ENCODE data around the gene CELA2B.
"Not testable (repeated sequence)": the region's sequence is repeated elsewhere in the genome, so short reads cannot be mapped to it uniquely, and the experiment has no call there.

GRCh38 chr1:15466955-15467625, 8.8 kb upstream of the CELA2B start:
- not testable (repeated sequence) for TF ChIP-seq CTCF, POLR2AphosphoS5 (IDR thresholded peaks at IDR 0.05)

All from breast epithelium (tissue), 3 donors.